H9 (cell line): ENCODE data around the gene B4GALT1. TPM values are rescaled to one million over a fixed set of nuclear protein-coding genes. Genes with fewer than 3 reads are reported as not detected.

Experiments used
- DNase-seq: peaks from one replicate; pipeline ENCODE4 v3.0.0-alpha.2; 2017
- H2AFZ ChIP-seq: one replicate; pipeline ENCODE4 v1.6.1; 2013; ENCODE audit warnings: mild to moderate bottlenecking, low read length, control low read depth, moderate library complexity
- H2AK5ac ChIP-seq: 2 replicates; pipeline ENCODE4 v1.6.1; 2013; ENCODE audit warnings: low read length, control low read depth, mixed read lengths; ENCODE audit not compliant: insufficient read length
- H2BK120ac ChIP-seq: one replicate; pipeline ENCODE4 v1.6.1; 2013; ENCODE audit warnings: low read depth, mild to moderate bottlenecking, low read length, control low read depth, inconsistent platforms; ENCODE audit not compliant: poor library complexity, severe bottlenecking
- H2BK12ac ChIP-seq: 2 replicates; pipeline ENCODE4 v1.6.1; 2013; ENCODE audit warnings: low read length, control low read depth, mixed read lengths, low read depth; ENCODE audit not compliant: insufficient read length
- H2BK15ac ChIP-seq: 2 replicates; pipeline ENCODE4 v1.6.1; 2013; ENCODE audit warnings: low read depth, low read length, control low read depth
- H2BK20ac ChIP-seq: one replicate; pipeline ENCODE4 v1.6.1; 2013; ENCODE audit warnings: low read depth, mild to moderate bottlenecking, low read length, control low read depth, inconsistent platforms; ENCODE audit not compliant: poor library complexity, severe bottlenecking
- H2BK5ac ChIP-seq: 2 replicates; pipeline ENCODE4 v1.6.1; 2013; ENCODE audit warnings: low read length, control low read depth, mixed read lengths; ENCODE audit not compliant: insufficient read length
- H3K14ac ChIP-seq: 2 replicates; pipeline ENCODE4 v1.6.1; 2013; ENCODE audit warnings: low read length, control low read depth; ENCODE audit not compliant: insufficient read depth
- H3K18ac ChIP-seq: 2 replicates; pipeline ENCODE4 v1.6.1; 2013; ENCODE audit warnings: low read depth, mild to moderate bottlenecking, mixed read lengths, low read length, control low read depth; ENCODE audit not compliant: insufficient read length
- H3K23ac ChIP-seq: 2 replicates; pipeline ENCODE4 v1.6.1; 2013; ENCODE audit warnings: low read length, control low read depth, mixed read lengths, low read depth; ENCODE audit not compliant: insufficient read length
- H3K23me2 ChIP-seq: 2 replicates; pipeline ENCODE4 v1.6.1; 2013; ENCODE audit warnings: low read depth, mild to moderate bottlenecking, mixed read lengths, low read length, control low read depth; ENCODE audit not compliant: insufficient read length, poor library complexity, severe bottlenecking
- H3K27ac ChIP-seq: 2 replicates; pipeline ENCODE4 v1.5.1; 2013; ENCODE audit warnings: low read length, control low read depth, mixed read lengths, low read depth; ENCODE audit not compliant: insufficient read length
- H3K27me3 ChIP-seq: 2 replicates; pipeline ENCODE4 v1.6.1; 2013; ENCODE audit warnings: low read length, control low read depth, inconsistent platforms; ENCODE audit not compliant: insufficient read depth
- H3K4ac ChIP-seq: 2 replicates; pipeline ENCODE4 v1.6.1; 2013; ENCODE audit warnings: low read depth, mild to moderate bottlenecking, control low read depth, inconsistent platforms, low read length, moderate library complexity
- H3K4me1 ChIP-seq: 2 replicates; pipeline ENCODE4 v1.6.1; 2013; ENCODE audit warnings: low read length, control low read depth, inconsistent platforms; ENCODE audit not compliant: insufficient read depth
- H3K4me2 ChIP-seq: 2 replicates; pipeline ENCODE4 v1.6.1; 2013; ENCODE audit warnings: low read length, control low read depth, mixed read lengths; ENCODE audit not compliant: insufficient read length, insufficient read depth
- H3K56ac ChIP-seq: 2 replicates; pipeline ENCODE4 v1.6.1; 2013; ENCODE audit warnings: low read depth, mild to moderate bottlenecking, mixed read lengths, low read length, control low read depth; ENCODE audit not compliant: insufficient read length
- H3K79me1 ChIP-seq: 2 replicates; pipeline ENCODE4 v1.6.1; 2013; ENCODE audit warnings: low read depth, mild to moderate bottlenecking, moderate library complexity, low read length, control low read depth, inconsistent platforms; ENCODE audit not compliant: insufficient read depth, poor library complexity, severe bottlenecking
- H3K79me2 ChIP-seq: 2 replicates; pipeline ENCODE4 v1.6.1; 2013; ENCODE audit warnings: low read length, control low read depth, inconsistent platforms; ENCODE audit not compliant: insufficient read depth
- H3K9ac ChIP-seq: 2 replicates; pipeline ENCODE4 v1.6.1; 2013; ENCODE audit warnings: low read length, control low read depth, mixed read lengths; ENCODE audit not compliant: insufficient read length; ENCODE audit errors: extremely low read depth
- H3K9me3 ChIP-seq: one replicate; pipeline ENCODE4 v1.6.1; 2013; ENCODE audit warnings: low read depth, low read length, inconsistent platforms; ENCODE audit not compliant: control insufficient read depth
- H3T11ph ChIP-seq: one replicate; pipeline ENCODE4 v1.6.1; 2013; ENCODE audit warnings: mild to moderate bottlenecking, low read length, control low read depth, inconsistent platforms
- H4K20me1 ChIP-seq: one replicate; pipeline ENCODE4 v1.6.1; 2013; ENCODE audit not compliant: control insufficient read depth, insufficient read length, insufficient read depth
- H4K5ac ChIP-seq: 2 replicates; pipeline ENCODE4 v1.6.1; 2013; ENCODE audit warnings: low read depth, mild to moderate bottlenecking, mixed read lengths, low read length, control low read depth; ENCODE audit not compliant: insufficient read length
- H4K8ac ChIP-seq: replicated peaks from 2 replicates; pipeline ENCODE4 v1.6.1; 2013; ENCODE audit warnings: low read length, control low read depth, mixed read lengths, low read depth; ENCODE audit not compliant: insufficient read length
- H4K91ac ChIP-seq: 2 replicates; pipeline ENCODE4 v1.6.1; 2013; ENCODE audit warnings: low read depth, mild to moderate bottlenecking, moderate library complexity, mixed read lengths, low read length, control low read depth; ENCODE audit not compliant: insufficient read length
- H3K27ac Mint-ChIP-seq, 3 experiments: 2 replicates in 2 of 3; 3 replicates in 1 of 3; pipeline ENCODE4 v1.8.0; 2020 to 2021; ENCODE audit warnings: mixed read lengths in 3 of 3, mild to moderate bottlenecking in 1 of 3, moderate library complexity in 1 of 3
- H3K27me3 Mint-ChIP-seq: 2 replicates; pipeline ENCODE4 v1.8.0; 2021; ENCODE audit warnings: low read depth, mild to moderate bottlenecking, moderate library complexity, mixed read lengths
- H3K36me3 Mint-ChIP-seq, 3 experiments: 2 replicates in 2 of 3; 3 replicates in 1 of 3; pipeline ENCODE4 v1.8.0; 2020 to 2021; ENCODE audit warnings: low read depth in 3 of 3, mixed read lengths in 3 of 3; ENCODE audit not compliant: insufficient read depth in 1 of 3
- H3K4me1 Mint-ChIP-seq, 2 experiments: 2 replicates each; pipeline ENCODE4 v1.8.0; 2020; ENCODE audit warnings: mixed read lengths in 2 of 2
- H3K4me3 Mint-ChIP-seq, 2 experiments: 2 replicates in 1 of 2; 3 replicates in 1 of 2; pipeline ENCODE4 v1.8.0; 2020 to 2021; ENCODE audit warnings: mild to moderate bottlenecking in 2 of 2, mixed read lengths in 2 of 2, moderate library complexity in 1 of 2
- H3K9me3 Mint-ChIP-seq, 2 experiments: 2 replicates in 1 of 2; 3 replicates in 1 of 2; pipeline ENCODE4 v1.8.0; 2020; ENCODE audit warnings: mild to moderate bottlenecking in 2 of 2, mixed read lengths in 2 of 2, moderate library complexity in 1 of 2
- WGBS: extraction: QIAGEN DNeasy Blood & Tissue Kit; methylation state at CpG from one replicate; pipeline ENCODE4 v1.1.7; 2013; ENCODE audit warnings: missing lambda C conversion rate, low lambda C conversion rate, mixed read lengths; ENCODE audit not compliant: insufficient read length; ENCODE audit errors: extremely low coverage; 5-methylcytosine and 5-hydroxymethylcytosine counted together
- total RNA-seq: library from RNA; stranded (reverse); gene quantifications from 2 replicates; pipeline ENCODE4 v1.2.1, GENCODE V29; 2021
- TF ChIP-seq, protein P1 (sequence below): fragments of 200-600 bp; sonication (generic); conservative IDR thresholded peaks from 3 replicates; pipeline ENCODE4 v1.8.0; 2021; ENCODE audit warnings: antibody characterized with exemption, mild to moderate bottlenecking

B4GALT1 gene
- total RNA-seq, 1 experiment from 2014 or later, result 15.3 TPM

- TF ChIP-seq, protein P1, sequence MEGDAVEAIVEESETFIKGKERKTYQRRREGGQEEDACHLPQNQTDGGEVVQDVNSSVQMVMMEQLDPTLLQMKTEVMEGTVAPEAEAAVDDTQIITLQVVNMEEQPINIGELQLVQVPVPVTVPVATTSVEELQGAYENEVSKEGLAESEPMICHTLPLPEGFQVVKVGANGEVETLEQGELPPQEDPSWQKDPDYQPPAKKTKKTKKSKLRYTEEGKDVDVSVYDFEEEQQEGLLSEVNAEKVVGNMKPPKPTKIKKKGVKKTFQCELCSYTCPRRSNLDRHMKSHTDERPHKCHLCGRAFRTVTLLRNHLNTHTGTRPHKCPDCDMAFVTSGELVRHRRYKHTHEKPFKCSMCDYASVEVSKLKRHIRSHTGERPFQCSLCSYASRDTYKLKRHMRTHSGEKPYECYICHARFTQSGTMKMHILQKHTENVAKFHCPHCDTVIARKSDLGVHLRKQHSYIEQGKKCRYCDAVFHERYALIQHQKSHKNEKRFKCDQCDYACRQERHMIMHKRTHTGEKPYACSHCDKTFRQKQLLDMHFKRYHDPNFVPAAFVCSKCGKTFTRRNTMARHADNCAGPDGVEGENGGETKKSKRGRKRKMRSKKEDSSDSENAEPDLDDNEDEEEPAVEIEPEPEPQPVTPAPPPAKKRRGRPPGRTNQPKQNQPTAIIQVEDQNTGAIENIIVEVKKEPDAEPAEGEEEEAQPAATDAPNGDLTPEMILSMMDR, result no peak
- H3K79me1 ChIP-seq, result no peaks in the 10 kb centered on the region
- no peaks in the 10 kb centered on the region for H3K27me3 ChIP-seq
- no peak overlapping the region for H4K8ac ChIP-seq
- no peak overlapping the region for H2BK15ac ChIP-seq
- H4K5ac ChIP-seq, result no peak overlapping the region
- H2BK5ac ChIP-seq, result no peak overlapping the region
- no peak overlapping the region for H3K27ac Mint-ChIP-seq
- H4K20me1 ChIP-seq, result no peaks in the 10 kb centered on the region
- DNase-seq, result no peak
- no peak overlapping the region for H2BK12ac ChIP-seq
- no peak overlapping the region for H2AK5ac ChIP-seq
- no peak overlapping the region for H3K27ac ChIP-seq
- H3K4me1 ChIP-seq, result no peaks in the 10 kb centered on the region
- H3K9me3 ChIP-seq, result no peaks in the 10 kb centered on the region
- WGBS, result no CpG with 5 or more reads among the region's 5 CpGs
- no peak overlapping the region for H3K23ac ChIP-seq
- no peak overlapping the region for H2BK120ac ChIP-seq
- H3K4me1 Mint-ChIP-seq, result peaks cover 3 to 4% of the 10 kb centered on the region in 2 experiments; a peak in 2 of 4 replicates
- H2AFZ ChIP-seq, result no peak overlapping the region
- no peaks in the 10 kb centered on the region; the same call in 1 of the 2 replicates for H3K27me3 Mint-ChIP-seq
- no peak overlapping the region for H3T11ph ChIP-seq
- H3K14ac ChIP-seq, result no peak overlapping the region
- no peaks in the 10 kb centered on the region for H3K23me2 ChIP-seq
- H3K4ac ChIP-seq, result no peak overlapping the region
- no peak overlapping the region for H3K4me3 Mint-ChIP-seq
- H3K56ac ChIP-seq, result no peak overlapping the region
- peaks cover 0 to 2% (median 0%) of the 10 kb centered on the region in 3 experiments; a peak in 3 of 7 replicates for H3K36me3 Mint-ChIP-seq
- no peak overlapping the region for H2BK20ac ChIP-seq
- no peaks in the 10 kb centered on the region; a peak in 1 of 5 replicates for H3K9me3 Mint-ChIP-seq
- no peak overlapping the region for H4K91ac ChIP-seq
- no peak overlapping the region for H3K18ac ChIP-seq
- no peak overlapping the region for H3K4me2 ChIP-seq
- no peak overlapping the region for H3K9ac ChIP-seq
- H3K79me2 ChIP-seq, result no peaks in the 10 kb centered on the region
Measured at GRCh38 chr9:33151007-33151557, 16.1 kb downstream of the B4GALT1 start.
